HCT116 (cell line): ENCODE data around the gene DTNB. TPM values are rescaled to one million over a fixed set of nuclear protein-coding genes. Genes with fewer than 3 reads are reported as not detected.

Source experiments
- ATAC-seq: fragments of 200-7000 bp; cut with Tn5 transposase; 2 replicates; pipeline ENCODE4 v1.9.1; 2020; ENCODE audit warnings: mild to moderate bottlenecking, moderate library complexity
- BruUV-seq: library from RNA; stranded (reverse); fragments of 400-500 nt; replicated peaks from 2 replicates; lab custom pipeline; 2021; lab: Mats Ljungman, UMichigan
- CTCF ChIA-PET: fragments of 300-600 bp; sonication (Branson Sonifier 250); formaldehyde crosslinking; loops from one replicate; lab custom pipeline; 2021; ENCODE audit warnings: antibody characterized with exemption; lab: Charles Lee
- POLR2A ChIA-PET: fragments of 300-600, 350-600 bp; sonication (Branson Sonifier 250); formaldehyde crosslinking; loops from one replicate; lab custom pipeline; 2021; ENCODE audit warnings: antibody characterized with exemption; lab: Charles Lee
- RAD21 ChIA-PET, 2 experiments: fragments of 300-600 bp; sonication (Branson Sonifier 250); formaldehyde crosslinking; loops; one replicate each; lab custom pipeline; 2023; ENCODE audit warnings: low total read pairs in 2 of 2; ENCODE audit not compliant: uncharacterized antibody in 2 of 2, unreplicated experiment in 2 of 2, low non-redundant PET in 1 of 2; lab: Charles Lee
- DNase-seq: peaks from one replicate; pipeline ENCODE4 v3.0.0-alpha.2; 2010; ENCODE audit warnings: low read depth, low spot score
- H2AFZ ChIP-seq: fragments of 200-600 bp; shearing (Covaris generic), sonication (generic); 2 replicates; pipeline ENCODE4 v1.6.1; 2017; ENCODE audit warnings: low read depth, mixed run types, mixed read lengths, antibody characterized with exemption, low read length; ENCODE audit not compliant: poor library complexity, severe bottlenecking
- H3K27ac ChIP-seq: 2 replicates; pipeline ENCODE4 v1.5.1; 2012; ENCODE audit warnings: low read depth, low read length
- H3K27me3 ChIP-seq: fragments of 200-600 bp; sonication (generic); 2 replicates; pipeline ENCODE4 v1.6.1; 2016; ENCODE audit warnings: mixed run types, low read length, mixed read lengths; ENCODE audit not compliant: insufficient read depth
- H3K36me3 ChIP-seq, 2 experiments: fragments of 200-500 bp in 1 of 2; fragments of 200-600 bp in 1 of 2; sonication (Bioruptor generic) in 1 of 2; sonication (generic) in 1 of 2; 2 replicates each; pipeline versions ENCODE4 v1.5.1 to v1.6.1; 2014 to 2016; ENCODE audit warnings: low read length in 2 of 2, inconsistent platforms in 1 of 2, mixed read lengths in 1 of 2, mixed run types in 1 of 2; ENCODE audit not compliant: insufficient read depth in 2 of 2, control insufficient read depth in 1 of 2
- H3K4me1 ChIP-seq, 2 experiments: fragments of 200-600 bp in 1 of 2; sonication (generic) in 1 of 2; 2 replicates each; pipeline versions ENCODE4 v1.5.1 to v1.6.1; 2012 to 2017; ENCODE audit warnings: low read length in 2 of 2, inconsistent platforms in 1 of 2, mild to moderate bottlenecking in 1 of 2, mixed read lengths in 1 of 2, mixed run types in 1 of 2, moderate library complexity in 1 of 2; ENCODE audit not compliant: insufficient read depth in 2 of 2, control insufficient read depth in 1 of 2
- H3K4me2 ChIP-seq: fragments of 200-600 bp; sonication (generic); 2 replicates; pipeline ENCODE4 v1.6.1; 2017; ENCODE audit warnings: mixed run types, low read length, mixed read lengths
- H3K4me3 ChIP-seq, 2 experiments: fragments of 200-600 bp in 1 of 2; sonication (generic) in 1 of 2; replicated peaks in 1 of 2; 2 replicates each; pipeline ENCODE4 v1.5.1; 2011 to 2016; ENCODE audit warnings: low read length in 2 of 2, control low read depth in 1 of 2, low read depth in 1 of 2, mild to moderate bottlenecking in 1 of 2, mixed read lengths in 1 of 2, mixed run types in 1 of 2
- H3K79me2 ChIP-seq: fragments of 200-600 bp; sonication (generic); 2 replicates; pipeline ENCODE4 v1.6.1; 2017; ENCODE audit warnings: mild to moderate bottlenecking, mixed run types, low read length, moderate library complexity, mixed read lengths; ENCODE audit not compliant: insufficient read depth
- H3K9ac ChIP-seq: fragments of 200-600 bp; sonication (generic); 2 replicates; pipeline ENCODE4 v1.6.1; 2016; ENCODE audit warnings: low read length, mixed read lengths
- H3K9me2 ChIP-seq: fragments of 200-600 bp; sonication (generic), shearing (Covaris generic); 2 replicates; pipeline ENCODE4 v1.6.1; 2017; ENCODE audit warnings: mixed run types, mild to moderate bottlenecking, moderate library complexity; ENCODE audit not compliant: insufficient read depth
- H3K9me3 ChIP-seq, 2 experiments: fragments of 200-500 bp in 1 of 2; fragments of 200-600 bp in 1 of 2; sonication (Bioruptor generic) in 1 of 2; sonication (generic) in 1 of 2; 2 replicates each; pipeline ENCODE4 v1.6.1; 2014 to 2017; ENCODE audit warnings: low read length in 2 of 2, mixed read lengths in 2 of 2, inconsistent platforms in 1 of 2, low read depth in 1 of 2, mild to moderate bottlenecking in 1 of 2, mixed run types in 1 of 2, moderate library complexity in 1 of 2; ENCODE audit not compliant: control insufficient read depth in 1 of 2, insufficient read depth in 1 of 2
- H4K20me1 ChIP-seq: fragments of 200-600 bp; sonication (generic), shearing (Covaris generic); 2 replicates; pipeline ENCODE4 v1.6.1; 2017; ENCODE audit warnings: mixed run types, mild to moderate bottlenecking, moderate library complexity; ENCODE audit not compliant: insufficient read depth
- CEBPB ChIP-seq: IDR thresholded peaks from 2 replicates; pipeline ENCODE4 v1.6.1; 2012; ENCODE audit warnings: low read depth
- CTCF ChIP-seq, 3 experiments: fragments of 200-600 bp in 1 of 3; sonication (generic) in 1 of 3; IDR thresholded peaks in 2 of 3; conservative IDR thresholded peaks in 1 of 3; 2 replicates each; pipeline ENCODE4 v1.5.1; 2012 to 2017; ENCODE audit warnings: low read depth in 2 of 3, low read length in 2 of 3, antibody characterized with exemption in 1 of 3, borderline replicate concordance in 1 of 3, control low read depth in 1 of 3, mild to moderate bottlenecking in 1 of 3, mixed read lengths in 1 of 3, mixed run types in 1 of 3, moderate library complexity in 1 of 3; ENCODE audit not compliant: insufficient read depth in 1 of 3
- EGR1 ChIP-seq: IDR thresholded peaks from 2 replicates; pipeline ENCODE4 v1.6.1; 2012; ENCODE audit warnings: low read depth
- ELF1 ChIP-seq: IDR thresholded peaks from 2 replicates; pipeline ENCODE4 v1.6.1; 2012; ENCODE audit warnings: low read depth, borderline replicate concordance
- EZH2 ChIP-seq: fragments of 200-600 bp; sonication (generic); IDR thresholded peaks from 2 replicates; pipeline ENCODE4 v1.6.1; 2017; ENCODE audit warnings: antibody characterized with exemption, mixed run types
- EZH2phosphoT487 ChIP-seq: fragments of 200-600 bp; IDR thresholded peaks from 2 replicates; pipeline ENCODE4 v1.6.1; 2018; ENCODE audit warnings: antibody characterized with exemption, borderline replicate concordance
- FOSL1 ChIP-seq: IDR thresholded peaks from 2 replicates; pipeline ENCODE4 v1.6.1; 2012; ENCODE audit warnings: low read depth
- JUND ChIP-seq: IDR thresholded peaks from 2 replicates; pipeline ENCODE4 v1.6.1; 2012
- POLR2A ChIP-seq: IDR thresholded peaks from 2 replicates; pipeline ENCODE4 v1.7.0; 2011; ENCODE audit warnings: borderline replicate concordance; ENCODE audit not compliant: insufficient read depth, insufficient read length; ENCODE audit errors: extremely low read depth
- POLR2AphosphoS5 ChIP-seq: IDR thresholded peaks from 2 replicates; pipeline ENCODE4 v1.6.1; 2011; ENCODE audit warnings: mild to moderate bottlenecking, low read depth, low read length, moderate library complexity
- SIN3A ChIP-seq: IDR thresholded peaks from 2 replicates; pipeline ENCODE4 v1.6.1; 2012; ENCODE audit warnings: low read depth
- SP1 ChIP-seq: IDR thresholded peaks from 2 replicates; pipeline ENCODE4 v1.6.1; 2012; ENCODE audit warnings: low read depth
- SRF ChIP-seq: IDR thresholded peaks from 2 replicates; pipeline ENCODE4 v1.6.1; 2012; ENCODE audit warnings: low read depth
- YY1 ChIP-seq: IDR thresholded peaks from 2 replicates; pipeline ENCODE4 v1.6.1; 2011; ENCODE audit warnings: low read length, low read depth, moderate library complexity, mild to moderate bottlenecking; ENCODE audit not compliant: insufficient replicate concordance; ENCODE audit errors: extremely low read depth
- ZFX ChIP-seq: fragments of 450-650 bp; IDR thresholded peaks from 2 replicates; pipeline ENCODE4 v1.6.1; 2017
- ZNF274 ChIP-seq: fragments of 200-500 bp; sonication (Bioruptor generic); IDR thresholded peaks from 2 replicates; pipeline ENCODE4 v1.6.1; 2014; ENCODE audit warnings: mild to moderate bottlenecking, low read depth, low read length, inconsistent platforms
- intact Hi-C: fragments of 100-400 bp; cut with micrococcal nuclease; formaldehyde crosslinking; loops from 2 replicates; pipeline ENCODE4 v1.10.0; 2022
- total RNA-seq: library from RNA; stranded (reverse); gene quantifications from one replicate; pipeline ENCODE4 v1.2.1, GENCODE V29; 2021; ENCODE audit not compliant: unreplicated experiment
- TF ChIP-seq, protein P1 (sequence below): IDR thresholded peaks from 2 replicates; pipeline ENCODE4 v1.6.1; 2011; ENCODE audit warnings: mild to moderate bottlenecking, low read length, moderate library complexity; ENCODE audit not compliant: insufficient replicate concordance; ENCODE audit errors: extremely low read depth
- TF ChIP-seq, protein P2 (sequence below): IDR thresholded peaks from 2 replicates; pipeline ENCODE4 v1.6.1; 2012

The DTNB gene
- total RNA-seq, 1 experiment from 2014 or later: 30.2 TPM

- no peak for TF ChIP-seq ZNF274
- no peak for TF ChIP-seq ELF1
- TF ChIP-seq POLR2A: no peak
These were observed 272.7 kb downstream of the DTNB start (continued) for GRCh38 chr2:25400576-25401216.

GRCh38 chr2:25400169-25400568, 273.2 kb downstream of the DTNB start:
- no peak overlapping the region for H2AFZ ChIP-seq
- no peaks in the 10 kb centered on the region for H3K27me3 ChIP-seq
- H3K9ac ChIP-seq: no peak overlapping the region
- TF ChIP-seq FOSL1 (no peak), EZH2 (no peak), EGR1 (no peak), CEBPB (no peak), ZNF274 (no peak), POLR2A (no peak), ZFX (no peak), CTCF (IDR thresholded peaks at IDR 0.05 in 2 of 3, conservative IDR thresholded peaks at IDR 0.05 in 1 of 3; ENCODE audit: borderline replicate concordance in 1 of 3, insufficient read depth in 1 of 3, low read depth in 2 of 3, low read length in 2 of 3) (no peak), JUND (no peak), YY1 (no peak), SIN3A (no peak), SP1 (no peak), ELF1 (no peak), POLR2AphosphoS5 (no peak), EZH2phosphoT487 (no peak), SRF (no peak)
- TF ChIP-seq, protein P1, sequence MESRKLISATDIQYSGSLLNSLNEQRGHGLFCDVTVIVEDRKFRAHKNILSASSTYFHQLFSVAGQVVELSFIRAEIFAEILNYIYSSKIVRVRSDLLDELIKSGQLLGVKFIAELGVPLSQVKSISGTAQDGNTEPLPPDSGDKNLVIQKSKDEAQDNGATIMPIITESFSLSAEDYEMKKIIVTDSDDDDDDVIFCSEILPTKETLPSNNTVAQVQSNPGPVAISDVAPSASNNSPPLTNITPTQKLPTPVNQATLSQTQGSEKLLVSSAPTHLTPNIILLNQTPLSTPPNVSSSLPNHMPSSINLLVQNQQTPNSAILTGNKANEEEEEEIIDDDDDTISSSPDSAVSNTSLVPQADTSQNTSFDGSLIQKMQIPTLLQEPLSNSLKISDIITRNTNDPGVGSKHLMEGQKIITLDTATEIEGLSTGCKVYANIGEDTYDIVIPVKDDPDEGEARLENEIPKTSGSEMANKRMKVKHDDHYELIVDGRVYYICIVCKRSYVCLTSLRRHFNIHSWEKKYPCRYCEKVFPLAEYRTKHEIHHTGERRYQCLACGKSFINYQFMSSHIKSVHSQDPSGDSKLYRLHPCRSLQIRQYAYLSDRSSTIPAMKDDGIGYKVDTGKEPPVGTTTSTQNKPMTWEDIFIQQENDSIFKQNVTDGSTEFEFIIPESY: no peak
- TF ChIP-seq, protein P2, sequence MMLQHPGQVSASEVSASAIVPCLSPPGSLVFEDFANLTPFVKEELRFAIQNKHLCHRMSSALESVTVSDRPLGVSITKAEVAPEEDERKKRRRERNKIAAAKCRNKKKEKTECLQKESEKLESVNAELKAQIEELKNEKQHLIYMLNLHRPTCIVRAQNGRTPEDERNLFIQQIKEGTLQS: no peak
- no peak overlapping the region for H3K4me3 ChIP-seq
- H3K27ac ChIP-seq: no peak overlapping the region
- H3K36me3 ChIP-seq: no peaks in the 10 kb centered on the region
- ChIA-PET RAD21 (no interaction called here), CTCF (no interaction called here), POLR2A (no interaction called here)
- H3K79me2 ChIP-seq: no peaks in the 10 kb centered on the region
- H3K4me2 ChIP-seq: no peak overlapping the region
- intact Hi-C loops: no loop called here
- H3K4me1 ChIP-seq: no peaks in the 10 kb centered on the region
- H3K9me3 ChIP-seq: no peaks in the 10 kb centered on the region
- no peak for ATAC-seq
- H4K20me1 ChIP-seq: no peaks in the 10 kb centered on the region
- H3K9me2 ChIP-seq: no peaks in the 10 kb centered on the region
- no peak for DNase-seq
- no TSS peak for BruUV-seq
